Stimulated activated CD8-positive, alpha-beta memory T cell treated with anti-CD3 and anti-CD28 coated beads, Interleukin-12 subunit alpha, Interleukin-12 subunit beta, amount 100 ng/mL, for 24 hours (primary cell): ENCODE measurements around the gene ZNF879.

ENCODE experiments used
- DNase-seq: peaks from one replicate; pipeline ENCODE4 v3.0.0-alpha.2; 2020; ENCODE audit errors: extremely low read depth

ZNF879 gene

GRCh38 chr5:179008667-179009066 lies 14.9 kb upstream of the ZNF879 start:
- no peak for DNase-seq

GRCh38 chr5:179033004-179033580 lies 9.5 kb downstream of the ZNF879 start:
- no peak for DNase-seq

- no peak for DNase-seq
Measured at GRCh38 chr5:179044765-179045164, 21.2 kb downstream of the ZNF879 start.

GRCh38 chr5:179051784-179052183 lies 28.2 kb downstream of the ZNF879 start:
- no peak for DNase-seq

- DNase-seq = no peak
Measured at GRCh38 chr5:179054036-179054785, 30.6 kb downstream of the ZNF879 start.

- no peak for DNase-seq
Measured at GRCh38 chr5:179054876-179055275, 31.3 kb downstream of the ZNF879 start.

- DNase-seq = no peak
Measured at GRCh38 chr5:179055436-179055835, 31.8 kb downstream of the ZNF879 start.

GRCh38 chr5:179055841-179056240 lies 32.2 kb downstream of the ZNF879 start:
- DNase-seq = no peak

- DNase-seq = peak; percentile 71
Measured at GRCh38 chr5:179060116-179061008, 36.8 kb downstream of the ZNF879 start, which contains the start of gene ZNF354C. ZNF354C (plus strand) TSS chr5:179060373; CDS start chr5:179062069, 1,696 bp downstream.

- no peak for DNase-seq
Measured at GRCh38 chr5:179061025-179061424, 37.4 kb downstream of the ZNF879 start.

- DNase-seq = no peak
Measured at GRCh38 chr5:179065703-179066102, 42.1 kb downstream of the ZNF879 start.

GRCh38 chr5:179079165-179079987 lies 55.8 kb downstream of the ZNF879 start:
- DNase-seq = no peak

GRCh38 chr5:179080724-179081123 lies 57.1 kb downstream of the ZNF879 start:
- no peak for DNase-seq
